Natural killer cell (primary cell): ENCODE measurements around the gene ACTN2. TPM values are rescaled to one million over a fixed set of nuclear protein-coding genes. Genes with fewer than 3 reads are reported as not detected.

Experiments used
- ATAC-seq, 3 donors: fragments of 150-1000 bp in 2 of 3; fragments of 200-7000 bp in 1 of 3; cut with Tn5 transposase; 1 replicate in 1 of 3; 2 replicates in 2 of 3; pipeline ENCODE4 v1.10.0; 2021; ENCODE audit warnings: mild to moderate bottlenecking in 2 of 3, moderate library complexity in 2 of 3
- DNase-seq, 2 donors: peaks; one replicate each; pipeline versions ENCODE4 v3.0.0 to v3.0.0-alpha.2; 2013 to 2021; ENCODE audit warnings: mixed read lengths in 1 of 2
- H3K27ac ChIP-seq: one replicate; pipeline ENCODE4 v1.5.1; 2013; ENCODE audit warnings: mild to moderate bottlenecking, low read length
- H3K27me3 ChIP-seq: one replicate; pipeline ENCODE4 v1.6.1; 2013; ENCODE audit warnings: low read length; ENCODE audit not compliant: control insufficient read depth, insufficient read depth
- H3K36me3 ChIP-seq: one replicate; pipeline ENCODE4 v1.6.1; 2013; ENCODE audit warnings: low read length; ENCODE audit not compliant: control insufficient read depth, insufficient read depth
- H3K4me1 ChIP-seq: one replicate; pipeline ENCODE4 v1.6.1; 2013; ENCODE audit warnings: low read length; ENCODE audit not compliant: control insufficient read depth, insufficient read depth
- H3K4me3 ChIP-seq: one replicate; pipeline ENCODE4 v1.5.1; 2013; ENCODE audit warnings: low read length
- H3K9me3 ChIP-seq: one replicate; pipeline ENCODE4 v1.6.1; 2013; ENCODE audit warnings: low read length; ENCODE audit not compliant: control insufficient read depth, insufficient read depth
- H3K27ac Mint-ChIP-seq, 2 donors: one replicate each; pipeline ENCODE4 v1.8.0; 2022; ENCODE audit warnings: mild to moderate bottlenecking in 2 of 2, mixed read lengths in 2 of 2, moderate library complexity in 1 of 2
- H3K27me3 Mint-ChIP-seq, 2 donors: one replicate each; pipeline ENCODE4 v1.8.0; 2022; ENCODE audit warnings: low read depth in 2 of 2, mixed read lengths in 2 of 2
- H3K36me3 Mint-ChIP-seq: one replicate; pipeline ENCODE4 v1.8.0; 2022; ENCODE audit warnings: mixed read lengths
- H3K4me1 Mint-ChIP-seq, 2 donors: one replicate each; pipeline ENCODE4 v1.8.0; 2022; ENCODE audit warnings: mixed read lengths in 2 of 2
- H3K4me3 Mint-ChIP-seq: one replicate; pipeline ENCODE4 v1.8.0; 2022; ENCODE audit warnings: mild to moderate bottlenecking, moderate library complexity, mixed read lengths
- H3K9me3 Mint-ChIP-seq, 2 donors: one replicate each; pipeline ENCODE4 v1.8.0; 2022; ENCODE audit warnings: mixed read lengths in 2 of 2
- WGBS: methylation state at CpG from one replicate; pipeline ENCODE4 v1.1.7; 2013; ENCODE audit warnings: missing lambda C conversion rate; ENCODE audit not compliant: insufficient coverage; 5-methylcytosine and 5-hydroxymethylcytosine counted together
- intact Hi-C: fragments of 100-400 bp; cut with micrococcal nuclease; formaldehyde crosslinking; loops from one replicate; pipeline ENCODE4 v1.14.2; 2022
- total RNA-seq, 4 donors: library from RNA; stranded (reverse); fragments of 120-200 nt in 1 of 4; gene quantifications; one replicate each; pipeline versions ENCODE4 v1.2.3 to v1.2.4, GENCODE V29; 2013 to 2022
- TF ChIP-seq, protein P1 (sequence below): fragments of 200-600 bp; IDR thresholded peaks from one replicate; pipeline ENCODE4 v1.8.0; 2022; ENCODE audit warnings: antibody characterized with exemption

The ACTN2 gene
- total RNA-seq, 3 donors from 2014 or later (not counting 1 experiment from before 2014, with no cell fraction given) = not detected

DNA sequence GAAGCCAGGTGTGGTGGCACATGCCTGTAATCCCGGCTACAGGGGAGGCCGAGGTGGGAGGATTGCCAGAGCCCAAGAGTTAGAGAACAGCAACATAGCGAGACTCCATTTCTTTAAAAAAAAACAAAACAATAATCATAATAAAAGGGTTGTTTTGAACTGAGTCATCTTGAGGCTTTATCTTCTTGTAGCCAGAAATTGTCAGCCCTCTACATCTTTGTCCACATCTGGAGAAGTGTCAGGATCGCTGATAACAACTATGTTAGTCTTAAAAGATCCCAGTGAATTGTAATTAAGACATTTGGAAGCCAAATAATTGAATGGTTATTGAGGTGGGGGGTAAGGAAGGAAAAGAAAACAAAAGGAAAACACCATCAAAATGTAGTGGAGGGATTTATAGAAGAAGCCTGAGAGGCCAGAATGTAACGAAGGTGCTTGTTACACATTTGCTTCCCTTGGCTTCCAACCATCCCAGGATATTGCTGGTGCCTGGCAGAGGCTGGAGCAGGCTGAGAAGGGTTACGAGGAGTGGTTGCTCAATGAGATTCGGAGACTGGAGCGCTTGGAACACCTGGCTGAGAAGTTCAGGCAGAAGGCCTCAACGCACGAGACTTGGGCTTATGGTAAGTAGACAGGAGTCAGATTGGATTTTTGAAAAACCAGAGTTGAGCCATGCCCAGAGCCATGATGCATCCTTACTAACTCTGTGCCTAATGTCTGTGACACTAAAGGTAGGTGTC, 56.3 kb downstream of the ACTN2 start:
- no peak overlapping the region for H3K27ac Mint-ChIP-seq
- H3K9me3 Mint-ChIP-seq = no peaks in the 10 kb centered on the region
- H3K4me1 Mint-ChIP-seq = no peaks in the 10 kb centered on the region
- 81% methylated on average over 8 of the region's 10 CpGs for WGBS
- no peak overlapping the region for H3K4me3 Mint-ChIP-seq
- TF ChIP-seq, protein P1, sequence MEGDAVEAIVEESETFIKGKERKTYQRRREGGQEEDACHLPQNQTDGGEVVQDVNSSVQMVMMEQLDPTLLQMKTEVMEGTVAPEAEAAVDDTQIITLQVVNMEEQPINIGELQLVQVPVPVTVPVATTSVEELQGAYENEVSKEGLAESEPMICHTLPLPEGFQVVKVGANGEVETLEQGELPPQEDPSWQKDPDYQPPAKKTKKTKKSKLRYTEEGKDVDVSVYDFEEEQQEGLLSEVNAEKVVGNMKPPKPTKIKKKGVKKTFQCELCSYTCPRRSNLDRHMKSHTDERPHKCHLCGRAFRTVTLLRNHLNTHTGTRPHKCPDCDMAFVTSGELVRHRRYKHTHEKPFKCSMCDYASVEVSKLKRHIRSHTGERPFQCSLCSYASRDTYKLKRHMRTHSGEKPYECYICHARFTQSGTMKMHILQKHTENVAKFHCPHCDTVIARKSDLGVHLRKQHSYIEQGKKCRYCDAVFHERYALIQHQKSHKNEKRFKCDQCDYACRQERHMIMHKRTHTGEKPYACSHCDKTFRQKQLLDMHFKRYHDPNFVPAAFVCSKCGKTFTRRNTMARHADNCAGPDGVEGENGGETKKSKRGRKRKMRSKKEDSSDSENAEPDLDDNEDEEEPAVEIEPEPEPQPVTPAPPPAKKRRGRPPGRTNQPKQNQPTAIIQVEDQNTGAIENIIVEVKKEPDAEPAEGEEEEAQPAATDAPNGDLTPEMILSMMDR = no peak
- peaks cover 6 to 10% of the 10 kb centered on the region in 2 donors for H3K27me3 Mint-ChIP-seq
- DNase-seq = no peak
- Histone ChIP-seq H3K4me1 (no peaks in the 10 kb centered on the region), H3K27ac (no peak overlapping the region), H3K4me3 (no peak overlapping the region), H3K36me3 (no peaks in the 10 kb centered on the region), H3K9me3 (no peaks in the 10 kb centered on the region), H3K27me3 (no peaks in the 10 kb centered on the region)
- intact Hi-C loops = no loop called here
- ATAC-seq = no peak
- H3K36me3 Mint-ChIP-seq = no peaks in the 10 kb centered on the region

DNA sequence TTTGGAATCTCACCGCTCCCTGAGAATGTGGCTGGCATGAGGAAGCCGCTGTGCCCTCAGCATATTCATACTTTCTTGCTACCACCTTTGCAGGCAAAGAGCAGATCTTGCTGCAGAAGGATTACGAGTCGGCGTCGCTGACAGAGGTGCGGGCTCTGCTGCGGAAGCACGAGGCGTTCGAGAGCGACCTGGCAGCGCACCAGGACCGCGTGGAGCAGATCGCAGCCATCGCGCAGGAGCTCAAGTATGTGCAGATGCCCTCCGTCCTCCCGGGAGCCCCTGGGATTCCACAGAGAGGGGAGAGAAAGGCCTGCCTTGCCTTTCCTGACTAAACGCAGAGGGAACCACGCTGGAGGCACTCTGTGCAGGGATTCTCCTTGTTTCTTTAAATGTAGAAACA, 58.2 kb downstream of the ACTN2 start:
- no peaks in the 10 kb centered on the region for H3K27me3 ChIP-seq
- H3K4me1 ChIP-seq = no peaks in the 10 kb centered on the region
- Mint-ChIP-seq H3K4me1 (no peaks in the 10 kb centered on the region), H3K4me3 (no peak overlapping the region), H3K36me3 (no peaks in the 10 kb centered on the region), H3K9me3 (no peaks in the 10 kb centered on the region), H3K27me3 (peaks cover 6 to 10% of the 10 kb centered on the region in 2 donors), H3K27ac (no peak overlapping the region)
- H3K27ac ChIP-seq = no peak overlapping the region
- no peak overlapping the region for H3K4me3 ChIP-seq
- no peaks in the 10 kb centered on the region for H3K9me3 ChIP-seq
- no peak for DNase-seq
- ATAC-seq = no peak
- H3K36me3 ChIP-seq = no peaks in the 10 kb centered on the region
- TF ChIP-seq, protein P1 = no peak
- intact Hi-C loops = no loop called here
- 93% methylated on average over 22 of the region's 22 CpGs for WGBS

DNA sequence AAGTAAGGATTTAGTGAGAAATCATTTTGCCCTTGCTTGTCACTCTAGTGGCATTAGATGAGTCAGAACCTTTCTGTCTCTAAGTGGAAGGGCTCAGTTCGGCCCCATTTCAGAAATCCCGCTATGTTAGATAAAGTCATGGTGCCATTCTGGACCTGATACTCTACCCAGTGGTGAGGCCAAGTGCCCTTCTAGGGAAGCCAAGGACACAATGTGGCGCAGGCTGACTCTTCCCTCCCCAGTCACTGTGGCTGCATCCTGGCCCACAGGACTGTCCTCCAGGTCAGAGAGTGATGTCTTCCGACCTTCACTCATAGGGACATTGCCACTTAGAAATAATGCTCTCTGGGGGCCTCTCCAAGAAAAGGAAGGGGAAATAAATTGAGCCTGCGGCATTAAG, 60.5 kb downstream of the ACTN2 start:
- 84% methylated on average over 5 of the region's 5 CpGs for WGBS
- Mint-ChIP-seq H3K4me3 (no peak overlapping the region), H3K36me3 (no peaks in the 10 kb centered on the region), H3K27me3 (peaks cover 6 to 10% of the 10 kb centered on the region in 2 donors), H3K27ac (no peak overlapping the region), H3K4me1 (no peaks in the 10 kb centered on the region), H3K9me3 (no peaks in the 10 kb centered on the region)
- Histone ChIP-seq H3K9me3 (no peaks in the 10 kb centered on the region), H3K4me1 (no peaks in the 10 kb centered on the region), H3K36me3 (no peaks in the 10 kb centered on the region), H3K27me3 (no peaks in the 10 kb centered on the region), H3K4me3 (no peak overlapping the region), H3K27ac (no peak overlapping the region)
- no peak for DNase-seq
- intact Hi-C loops = no loop called here
- TF ChIP-seq, protein P1 = no peak
- no peak for ATAC-seq
